Kasumi-1 (cell line): ENCODE results near the gene CADM1.

ENCODE experiments used
- DNase-seq, 2 experiments: peaks; one replicate each; lab custom pipeline; 2025; lab: John Stamatoyannopoulos, UW

Gene CADM1

GRCh38 chr11:115202900-115203552 is 301.2 kb downstream of the CADM1 start:
- DNase-seq, result no peak

GRCh38 chr11:115202074-115202473 is 302.1 kb downstream of the CADM1 start:
- no peak for DNase-seq

- DNase-seq, result no peak
Observed at GRCh38 chr11:115201111-115201792, 303.0 kb downstream of the CADM1 start.

- no peak for DNase-seq
Observed at GRCh38 chr11:115199481-115200069, 304.6 kb downstream of the CADM1 start.

GRCh38 chr11:115198321-115198741 is 305.9 kb downstream of the CADM1 start:
- DNase-seq, result no peak

GRCh38 chr11:115197433-115197832 is 306.8 kb downstream of the CADM1 start:
- DNase-seq, result no peak

- no peak for DNase-seq
Observed at GRCh38 chr11:115197031-115197430, 307.2 kb downstream of the CADM1 start.

GRCh38 chr11:115194802-115195110 is 309.5 kb downstream of the CADM1 start:
- DNase-seq, result no peak

- no peak for DNase-seq
Observed at GRCh38 chr11:115193914-115194801, 310.1 kb downstream of the CADM1 start.

- DNase-seq, result no peak
Observed at GRCh38 chr11:115191761-115192160, 312.5 kb downstream of the CADM1 start.

- DNase-seq, result no peak
Observed at GRCh38 chr11:115190196-115190595, 314.0 kb downstream of the CADM1 start.

- DNase-seq, result no peak
Observed at GRCh38 chr11:115188898-115189278, 315.3 kb downstream of the CADM1 start.

GRCh38 chr11:115188188-115188897 is 315.9 kb downstream of the CADM1 start:
- no peak for DNase-seq

- DNase-seq, result no peak
Observed at GRCh38 chr11:115185931-115186330, 318.3 kb downstream of the CADM1 start.

GRCh38 chr11:115185507-115185906 is 318.7 kb downstream of the CADM1 start:
- DNase-seq, result no peak

GRCh38 chr11:115184901-115185300 is 319.3 kb downstream of the CADM1 start:
- DNase-seq, result no peak

- DNase-seq, result no peak
Observed at GRCh38 chr11:115183830-115184229, 320.4 kb downstream of the CADM1 start.

GRCh38 chr11:115183136-115183535 is 321.1 kb downstream of the CADM1 start:
- no peak for DNase-seq

GRCh38 chr11:115182282-115182955 is 321.8 kb downstream of the CADM1 start:
- no peak for DNase-seq

- DNase-seq, result no peak
Observed at GRCh38 chr11:115181538-115181937, 322.7 kb downstream of the CADM1 start.

GRCh38 chr11:115180272-115180671 is 323.9 kb downstream of the CADM1 start:
- no peak for DNase-seq
